GM18861 (cell line): Measurements from ENCODE around the gene SLC47A2.

Source experiments
- ATAC-seq: cut with Tn5 transposase; IDR thresholded peaks from one replicate; pipeline ENCODE4 v1.9.1; 2021; ENCODE audit not compliant: unreplicated experiment

SLC47A2 gene

DNA sequence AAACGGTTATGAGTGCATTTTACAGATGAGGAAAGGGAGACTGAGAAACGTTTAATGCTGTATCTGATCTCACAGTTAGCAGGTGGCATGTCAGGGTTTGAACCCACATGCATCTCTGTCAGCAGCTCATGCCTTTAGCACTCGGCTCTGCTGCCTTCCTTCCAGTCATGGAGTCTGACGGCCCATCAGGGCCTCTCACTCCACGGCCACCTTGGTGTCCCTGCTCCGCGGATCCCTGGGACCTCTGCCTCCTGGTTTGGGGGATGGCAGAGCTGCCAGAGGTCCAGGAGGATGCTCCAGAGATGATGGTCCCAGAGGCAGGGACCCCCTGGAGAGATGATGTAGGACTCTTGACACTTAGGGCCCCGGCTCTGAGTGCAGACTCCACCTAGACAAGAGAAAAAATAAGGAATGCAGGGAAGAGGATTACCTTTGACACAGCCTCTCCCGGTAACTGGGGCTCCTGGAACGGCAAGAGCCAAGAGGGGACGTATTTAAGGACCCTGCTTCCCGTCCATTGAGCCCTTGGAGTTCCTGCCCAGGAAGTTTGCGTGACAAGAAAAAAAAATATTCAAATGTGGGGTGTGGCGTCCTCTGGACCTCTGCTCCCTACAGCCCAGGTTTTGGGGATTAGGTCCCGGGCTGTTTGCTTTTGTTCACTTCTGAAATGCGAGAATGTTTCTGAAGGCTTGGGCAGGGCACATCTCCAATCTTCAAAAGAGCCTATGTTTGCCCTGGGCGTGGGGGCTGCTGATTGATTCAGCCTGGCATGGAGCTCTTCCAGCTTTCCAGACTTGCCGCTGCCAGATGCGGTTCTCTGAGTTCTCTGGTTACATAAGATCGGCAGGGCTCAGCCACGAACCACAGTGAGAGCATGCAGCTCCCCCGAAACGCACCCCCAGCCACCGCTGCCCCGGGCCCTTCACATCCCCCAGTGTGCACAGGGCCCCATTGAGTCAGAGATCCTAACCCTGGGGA is 31.7 kb upstream of the SLC47A2 start, which contains the start of gene ALDH3A1:
Gene ALDH3A1, minus strand, starts transcription at position 470 of the 978 bp plus-strand sequence. CDS start 3,169 bp downstream, outside the sequence.
- no peak for ATAC-seq

DNA sequence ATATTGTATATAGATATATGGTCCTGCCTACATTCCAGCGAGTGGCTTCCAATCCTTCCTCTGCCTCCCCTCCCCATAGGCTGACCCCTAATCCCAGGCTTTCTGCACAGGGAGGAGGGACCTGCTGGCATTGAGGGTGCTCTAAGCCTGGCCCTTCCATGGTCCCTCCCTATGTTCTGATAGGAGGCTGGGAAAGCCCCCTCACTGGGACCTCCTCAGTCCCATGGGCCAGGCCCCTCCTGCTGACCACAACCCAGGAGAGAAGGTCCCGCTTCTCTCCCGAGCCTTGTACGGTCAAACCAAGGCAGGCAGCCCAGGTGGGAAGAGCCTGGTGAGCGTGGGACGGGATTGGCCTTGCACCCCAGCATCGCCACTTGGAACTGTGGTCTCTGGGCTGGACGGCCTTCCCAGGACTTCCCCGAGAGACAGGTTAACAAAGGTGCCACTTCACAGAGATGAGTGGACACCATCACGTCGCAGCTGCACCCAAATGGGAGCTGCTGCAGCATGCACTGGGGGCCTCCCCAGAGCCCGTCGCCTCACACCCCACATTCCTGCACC is 30.9 kb upstream of the SLC47A2 start:
- no peak for ATAC-seq

GRCh38 chr17:19746517-19746916 is 30.1 kb upstream of the SLC47A2 start:
- ATAC-seq = no peak

GRCh38 chr17:19744922-19745757 is 28.8 kb upstream of the SLC47A2 start:
- ATAC-seq = no peak

GRCh38 chr17:19744492-19744891 is 28.1 kb upstream of the SLC47A2 start:
- ATAC-seq = no peak

DNA sequence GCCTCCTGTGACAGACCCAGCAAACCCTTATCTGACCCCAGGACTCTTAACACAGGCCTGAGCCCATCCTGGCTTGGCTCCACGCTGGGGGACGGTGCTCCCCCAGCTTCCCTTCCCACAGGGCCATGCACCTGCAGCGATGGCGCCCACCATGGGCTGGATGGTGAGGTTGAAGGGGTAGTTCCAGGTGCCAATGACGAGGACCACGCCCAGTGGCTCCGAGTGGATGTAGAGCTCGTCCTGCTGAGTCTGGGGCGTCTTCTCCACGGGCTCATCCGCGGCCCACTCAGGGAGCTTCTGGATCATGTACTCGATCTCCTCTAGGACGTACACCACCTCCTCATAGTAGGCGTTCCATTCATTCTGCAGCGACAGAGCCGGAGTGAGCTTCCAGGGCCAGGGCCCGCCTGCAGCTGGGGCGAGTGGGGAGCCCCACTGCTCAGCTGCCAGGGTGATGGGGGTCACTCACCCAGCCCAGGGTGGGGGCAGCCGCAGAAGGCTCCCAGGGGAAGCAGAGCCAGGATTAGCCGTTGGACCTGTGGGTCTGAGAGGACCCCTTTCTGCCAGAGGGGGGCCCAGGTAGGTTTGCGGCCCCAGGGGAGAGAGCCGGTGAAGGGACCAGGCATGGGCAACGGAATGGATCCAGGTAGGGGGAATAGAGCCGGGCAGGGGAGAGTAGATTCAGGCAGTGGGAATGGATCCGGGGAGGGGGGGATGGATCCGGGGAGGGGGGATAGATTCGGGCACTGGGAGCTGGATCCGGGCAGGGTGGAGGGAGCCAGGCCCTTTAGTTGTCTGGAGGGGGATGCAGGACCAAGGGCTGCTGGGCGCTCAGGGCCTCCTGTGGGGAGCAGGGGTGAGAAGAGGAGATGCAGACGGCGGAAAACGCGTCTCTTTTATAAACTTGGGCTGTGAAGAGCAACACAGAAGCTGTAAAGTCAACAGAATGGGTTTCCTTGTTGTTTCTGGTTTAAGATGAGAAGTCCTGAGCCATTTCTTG is 27.0 kb upstream of the SLC47A2 start:
- no peak for ATAC-seq

DNA sequence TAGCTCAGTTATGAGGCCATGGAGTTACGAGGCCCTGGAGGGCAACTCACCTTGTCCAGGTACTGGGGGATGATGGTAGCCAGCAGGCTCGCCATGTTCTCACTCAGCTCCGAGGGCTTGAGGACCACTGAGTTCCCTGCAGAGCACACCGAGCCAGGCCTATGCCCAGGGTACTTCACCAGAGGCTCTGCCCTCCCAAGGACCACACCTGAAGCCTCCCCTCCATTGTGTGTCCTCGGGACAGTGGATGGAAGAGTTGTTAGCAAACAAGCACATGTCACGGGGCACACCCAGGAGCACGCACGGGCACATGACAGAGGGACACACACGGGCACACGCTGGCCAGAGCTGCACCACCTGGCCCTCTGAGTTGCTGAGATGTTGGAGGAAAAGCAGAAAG is 26.1 kb upstream of the SLC47A2 start:
- no peak for ATAC-seq

DNA sequence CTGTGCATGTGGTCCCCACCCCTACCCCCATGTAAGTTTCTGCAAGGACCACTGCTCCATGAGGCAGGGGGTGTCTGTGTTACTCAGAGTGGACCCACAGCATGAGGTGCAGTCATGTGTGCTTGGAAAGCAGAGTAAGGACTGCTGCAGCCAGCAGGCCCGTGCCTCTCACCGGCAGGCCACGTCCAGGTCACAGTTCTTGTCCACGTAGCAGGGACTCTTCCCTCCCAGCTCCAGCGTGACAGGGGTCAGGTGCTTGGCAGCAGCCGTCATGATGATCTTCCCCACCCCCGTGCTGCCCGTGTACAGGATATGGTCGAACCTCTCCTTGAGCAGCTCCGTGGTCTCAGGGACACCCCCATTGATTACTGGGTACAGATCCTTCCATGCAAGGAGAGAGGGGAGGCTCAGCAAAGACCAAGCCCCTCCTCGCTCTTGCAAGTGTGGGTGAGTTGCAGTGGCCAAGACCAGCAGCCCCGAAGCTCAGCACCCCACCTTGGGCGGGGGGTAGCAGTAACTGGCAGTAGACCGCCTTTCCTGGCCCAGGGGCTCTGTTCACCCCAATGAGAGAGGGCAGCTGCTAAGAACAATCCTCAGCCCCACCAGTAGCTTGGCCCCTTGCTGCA is 25.6 kb upstream of the SLC47A2 start:
- no peak for ATAC-seq

DNA sequence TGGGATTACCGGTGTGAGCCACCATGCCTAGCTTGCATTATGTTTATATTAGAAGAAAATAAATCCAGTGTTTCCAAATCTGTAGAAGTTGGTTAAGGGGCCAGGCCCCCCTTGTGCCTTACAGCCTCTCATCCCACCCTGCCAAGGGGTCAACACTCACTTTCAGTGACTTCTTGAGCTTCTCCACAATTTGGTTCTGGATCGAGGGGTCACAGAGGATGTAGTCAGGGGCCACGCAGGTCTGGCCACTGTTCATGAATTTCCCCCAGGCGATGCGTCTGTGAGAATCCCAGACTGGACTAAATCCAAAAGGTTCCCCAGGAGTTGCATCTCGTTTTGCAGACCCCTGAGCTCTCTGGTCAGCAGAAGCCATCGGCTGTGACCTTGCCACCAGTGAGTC is 24.5 kb upstream of the SLC47A2 start:
- ATAC-seq = no peak

DNA sequence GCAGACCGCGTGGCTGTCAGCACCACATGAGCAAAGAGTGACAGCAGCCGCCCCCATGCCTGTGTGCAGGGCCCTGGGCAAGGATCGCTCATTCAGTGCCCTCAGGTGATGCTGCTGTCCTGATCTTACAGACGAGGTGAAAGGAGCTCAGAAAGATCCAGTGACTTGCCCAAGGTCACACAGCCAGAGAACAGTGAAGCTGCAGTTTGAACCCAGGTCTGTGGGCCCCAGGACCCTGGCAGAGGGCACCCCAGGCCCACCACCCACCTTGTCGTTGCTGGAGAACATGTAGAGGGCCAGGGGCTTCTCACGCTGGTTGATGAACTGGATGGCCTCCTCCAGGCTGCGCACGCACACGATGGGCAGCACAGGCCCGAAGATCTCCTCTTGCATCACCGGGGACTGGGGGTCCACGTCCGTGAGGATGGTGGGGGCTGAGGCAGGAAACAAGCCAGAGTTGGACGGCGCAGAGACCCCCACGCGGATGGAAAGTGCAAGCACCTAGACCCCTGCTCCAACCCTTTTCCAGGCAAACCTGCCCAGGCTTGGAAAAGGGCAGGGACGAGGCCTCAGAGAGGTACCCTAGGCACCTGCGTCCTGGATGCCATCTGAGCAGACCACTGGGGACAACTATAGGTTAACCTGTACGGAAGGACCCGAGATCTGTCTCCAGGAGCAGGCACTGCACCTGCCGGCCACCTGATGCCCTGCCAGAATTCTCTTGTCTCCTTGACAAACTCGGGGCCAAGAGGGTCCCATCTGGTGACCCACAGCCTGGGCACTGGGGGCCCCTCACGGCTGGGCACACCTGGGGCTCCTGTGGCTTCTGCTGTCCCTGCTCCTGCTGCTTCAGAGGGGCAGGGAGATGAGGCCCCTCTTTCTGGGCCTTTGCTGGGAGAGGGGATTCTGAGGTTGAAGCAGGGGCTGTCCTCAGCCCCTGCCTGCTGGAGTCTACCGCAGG is 23.1 kb upstream of the SLC47A2 start:
- ATAC-seq = no peak

GRCh38 chr17:19738757-19739156 is 22.4 kb upstream of the SLC47A2 start:
- ATAC-seq = no peak

- ATAC-seq = no peak
Observed at GRCh38 chr17:19738073-19738449, 21.7 kb upstream of the SLC47A2 start.

GRCh38 chr17:19737305-19738072 is 21.1 kb upstream of the SLC47A2 start:
- ATAC-seq = no peak

DNA sequence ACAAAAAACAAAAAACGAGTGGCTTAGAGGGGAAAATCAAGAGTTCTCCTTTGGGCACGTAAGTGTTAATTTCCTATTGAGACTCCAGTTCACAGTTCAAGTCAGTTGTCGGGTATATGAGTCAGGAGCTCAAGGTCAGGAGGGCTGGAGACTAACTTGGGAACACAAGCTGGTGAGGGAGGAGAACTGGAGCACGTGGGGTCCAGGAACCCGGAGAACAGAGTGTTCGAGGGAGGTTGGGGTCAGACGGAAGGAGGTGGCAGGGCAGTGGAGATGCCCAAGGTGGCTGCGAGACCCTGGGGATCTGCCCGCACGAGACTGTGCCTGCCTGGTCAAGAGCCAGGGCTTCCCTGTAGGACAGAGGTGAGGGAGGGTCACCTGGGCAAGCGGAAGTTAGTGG is 19.7 kb upstream of the SLC47A2 start:
- no peak for ATAC-seq

DNA sequence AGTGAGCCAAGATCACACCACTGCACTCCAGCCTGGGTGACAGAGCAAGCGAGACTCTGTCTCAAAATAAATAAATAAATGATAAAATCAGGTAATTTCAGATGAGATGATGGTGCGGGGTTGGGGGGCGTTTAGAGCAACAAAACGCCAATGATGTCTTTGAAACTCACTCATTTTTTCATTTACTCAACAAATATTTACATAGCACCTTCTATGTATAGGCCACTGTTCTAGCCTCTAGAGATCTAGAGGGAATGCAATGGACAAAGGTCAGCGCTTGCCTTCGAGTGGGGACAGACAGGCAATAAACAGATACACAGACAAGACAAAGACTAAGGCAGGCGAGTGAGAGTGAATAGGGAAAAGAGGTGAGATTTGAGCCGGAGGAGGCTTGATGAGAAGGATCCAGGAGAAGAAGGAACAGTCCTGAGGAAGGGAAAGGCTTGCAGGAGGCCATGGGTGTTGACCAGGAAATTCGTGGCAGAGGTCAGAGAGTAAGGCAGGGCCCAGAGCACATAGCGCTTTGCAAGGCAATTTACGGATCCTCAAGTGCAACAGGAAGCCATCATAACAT is 17.7 kb upstream of the SLC47A2 start:
- ATAC-seq = no peak

DNA sequence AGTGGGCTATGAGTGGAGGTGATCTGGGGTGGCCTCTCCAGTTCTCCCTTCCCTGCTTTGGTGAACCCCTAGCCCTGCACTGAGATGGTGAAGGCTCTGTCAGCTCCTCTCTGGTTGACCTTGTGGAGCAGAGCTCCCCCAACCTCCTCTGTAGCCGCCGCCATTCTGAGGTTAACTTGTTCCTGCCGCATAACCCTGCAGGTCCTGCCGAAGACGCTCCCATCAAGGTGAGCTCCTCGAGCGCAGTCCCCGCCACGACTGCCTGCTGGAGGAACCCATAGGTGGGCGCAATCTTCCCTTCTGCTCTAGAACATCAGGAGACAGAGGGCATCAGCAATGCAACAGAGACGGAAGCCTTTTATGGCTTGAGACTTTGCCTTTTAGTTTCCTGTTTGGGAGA is 15.2 kb upstream of the SLC47A2 start:
- no peak for ATAC-seq

DNA sequence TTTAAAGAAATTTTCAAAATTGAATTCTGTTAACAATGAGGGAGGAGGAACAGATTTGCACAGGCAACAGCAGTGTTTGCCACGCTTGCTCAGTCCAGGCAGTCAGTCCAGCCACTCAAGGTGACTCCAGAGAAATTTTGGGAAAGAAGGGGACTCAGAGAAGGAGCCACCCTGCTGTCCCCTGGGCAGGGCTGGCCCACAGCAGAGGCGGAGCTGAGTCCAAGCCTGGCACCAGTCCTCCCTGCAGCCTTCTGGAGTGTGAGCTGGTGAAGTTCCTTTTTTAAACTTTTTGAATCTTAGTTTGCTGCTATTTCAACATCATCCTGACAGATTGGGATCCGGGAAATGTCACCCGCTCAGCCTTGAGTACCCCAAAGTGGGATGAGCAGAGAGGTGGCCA is 14.5 kb upstream of the SLC47A2 start:
- no peak for ATAC-seq

DNA sequence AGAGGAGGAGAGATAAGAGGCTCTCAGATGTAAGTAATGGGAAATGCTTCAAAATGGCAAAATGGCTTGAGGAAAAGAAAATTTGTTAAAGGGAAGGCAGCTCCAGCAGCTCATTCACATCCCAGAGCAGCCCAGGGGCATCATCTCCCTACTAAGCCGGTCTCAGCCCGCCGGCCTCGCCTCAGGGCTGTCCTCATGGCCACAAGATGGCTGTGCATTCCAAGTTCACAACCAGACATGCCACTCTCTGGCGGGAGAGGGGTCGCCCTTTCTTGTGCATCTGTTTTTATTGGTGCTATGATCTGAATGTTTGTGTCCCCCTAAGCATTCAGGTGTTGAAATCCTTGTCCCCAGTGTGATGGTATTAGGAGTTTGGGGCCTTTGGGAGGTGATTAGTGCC is 13.5 kb upstream of the SLC47A2 start:
- ATAC-seq = no peak
